K562 (cell line): Measurements from ENCODE around the gene FASN. TPM values are rescaled to one million over a fixed set of nuclear protein-coding genes. Genes with fewer than 3 reads are reported as not detected.

Experiments used
- C11orf30 ChIP-seq: fragments of 450-650 bp; IDR thresholded peaks from 2 replicates; pipeline ENCODE4 v1.6.1; 2016; ENCODE audit warnings: low read depth, mild to moderate bottlenecking
- ETS1 ChIP-seq: conservative IDR thresholded peaks from 2 replicates; pipeline ENCODE4 v1.6.1; 2011; ENCODE audit warnings: low read depth, mild to moderate bottlenecking, low read length; ENCODE audit not compliant: control insufficient read depth
- FIP1L1 ChIP-seq: fragments of 200-400 bp; formaldehyde crosslinking; IDR thresholded peaks from 2 replicates; pipeline ENCODE4 v1.6.1; 2018; ENCODE audit warnings: mild to moderate bottlenecking, low read depth, low read length; ENCODE audit not compliant: poor library complexity, severe bottlenecking
- FUS ChIP-seq: fragments of 200-400 bp; formaldehyde crosslinking; optimal IDR thresholded peaks from 2 replicates; pipeline ENCODE3; 2017; ENCODE audit warnings: low read depth, low read length
- HDAC2 ChIP-seq: fragments of 450-650 bp; IDR thresholded peaks from 2 replicates; pipeline ENCODE4 v1.6.1; 2016; ENCODE audit warnings: mild to moderate bottlenecking
- HMGXB4 ChIP-seq: sonication (generic); formaldehyde crosslinking; IDR thresholded peaks from 2 replicates; pipeline ENCODE4 v1.8.1; 2023; ENCODE audit warnings: mild to moderate bottlenecking, missing genetic modification reagents
- PCBP1 ChIP-seq: fragments of 200-400 bp; formaldehyde crosslinking; IDR thresholded peaks from 2 replicates; pipeline ENCODE4 v1.6.1; 2018; ENCODE audit warnings: mild to moderate bottlenecking, low read depth, low read length; ENCODE audit not compliant: poor library complexity, severe bottlenecking
- PRPF4 ChIP-seq: fragments of 200-400 bp; formaldehyde crosslinking; IDR thresholded peaks from one replicate; pipeline ENCODE4 v1.6.1; 2017; ENCODE audit warnings: low read length, low read depth, mild to moderate bottlenecking; ENCODE audit not compliant: insufficient read depth, poor library complexity, severe bottlenecking
- RBM14 ChIP-seq: fragments of 200-400 bp; formaldehyde crosslinking; IDR thresholded peaks from 2 replicates; pipeline ENCODE4 v1.6.1; 2018; ENCODE audit warnings: low read depth, mild to moderate bottlenecking, low read length, moderate library complexity, borderline replicate concordance; ENCODE audit not compliant: insufficient read depth
- RBM22 ChIP-seq: fragments of 200-400 bp; formaldehyde crosslinking; IDR thresholded peaks from 2 replicates; pipeline ENCODE4 v1.6.1; 2018; ENCODE audit warnings: low read length, low read depth; ENCODE audit not compliant: poor library complexity, severe bottlenecking
- RNF219 ChIP-seq: fragments of 250-450 bp; sonication (Bioruptor Pico); IDR thresholded peaks from 2 replicates; pipeline ENCODE4 v1.5.0; 2022; ENCODE audit warnings: mild to moderate bottlenecking
- SAP30 ChIP-seq: fragments of 200-600 bp; sonication (generic); IDR thresholded peaks from 2 replicates; pipeline ENCODE4 v1.6.1; 2012; ENCODE audit warnings: borderline replicate concordance, low read depth, mild to moderate bottlenecking, moderate library complexity, low read length, control low read depth, inconsistent platforms; ENCODE audit not compliant: insufficient read depth, poor library complexity, severe bottlenecking
- SRF ChIP-seq, 2 experiments: fragments of 250-450, 450-650 bp in 1 of 2; sonication (Bioruptor Pico) in 1 of 2; sonication (generic) in 1 of 2; formaldehyde crosslinking; IDR thresholded peaks; 2 replicates each; pipeline versions ENCODE4 v1.5.0 to v1.5.1; 2020 to 2022; ENCODE audit warnings: mild to moderate bottlenecking in 1 of 2, missing genetic modification reagents in 1 of 2
- STAG1 ChIP-seq: sonication (generic); formaldehyde crosslinking; IDR thresholded peaks from 2 replicates; pipeline ENCODE4 v1.5.0; 2020; ENCODE audit warnings: missing genetic modification reagents, borderline replicate concordance
- ZFX ChIP-seq: sonication (generic); formaldehyde crosslinking; IDR thresholded peaks from 2 replicates; pipeline ENCODE4 v1.8.0; 2022; ENCODE audit warnings: mild to moderate bottlenecking, missing genetic modification reagents, moderate library complexity
- ZMIZ1 ChIP-seq, 2 experiments: fragments of 150-350 bp in 1 of 2; IDR thresholded peaks; 2 replicates each; pipeline ENCODE4 v1.6.1; 2012 to 2016; ENCODE audit warnings: low read depth in 2 of 2, low read length in 2 of 2, mild to moderate bottlenecking in 1 of 2, moderate library complexity in 1 of 2
- polyA plus RNA-seq, 8 experiments: library from polyadenylated mRNA; depleted of rRNA in 4 of 8; stranded (reverse) in 5 of 8; unstranded in 3 of 8; fragments of >200 nt; fragmentation: Nextera tagmentation in 2 of 8; fragmentation: Illumina TruSeq in 1 of 8; extraction: Ambion mirVana in 2 of 8; extraction: Trizol in 1 of 8; gene quantifications; 2 replicates each; pipeline versions ENCODE4 v1.2.1 to v1.2.3, GENCODE V29; 2011 to 2014; ENCODE audit warnings: inconsistent platforms in 1 of 8, missing spikeins in 1 of 8
- total RNA-seq, 7 experiments: library from RNA; depleted of rRNA in 6 of 7; stranded (reverse); fragments of >200 nt in 6 of 7; fragmentation: Illumina TruSeq in 2 of 7; extraction: Trizol in 2 of 7; gene quantifications; 2 replicates each; pipeline versions ENCODE4 v1.2.1 to v1.2.3, GENCODE V29; 2011 to 2021; ENCODE audit warnings: low replicate concordance in 1 of 7

FASN gene
- total and polyA plus RNA-seq, 9 of the 15 experiments (the other 6 are each of a cell fraction or from before 2014, with no cell fraction given) = 0.15 to 663 (median 49.9) TPM

GRCh38 chr17:82097184-82097918 lies 685 bp downstream of the FASN start (continued):
- TF ChIP-seq ZMIZ1 (IDR thresholded peaks at IDR 0.05; ENCODE audit: low read depth in 2 of 2, low read length in 2 of 2) (no peak), C11orf30 (no peak), STAG1 (CRISPR knock-in tag) (no peak), ETS1 (peak; percentile 25; the same call in 1 of the 2 replicates), RNF219 (no peak), HDAC2 (no peak), HMGXB4 (CRISPR knock-in tag) (0 out of 2 replicates have a peak, but pooled peaks have one; percentile 43), SRF (CRISPR knock-in tag; IDR thresholded peaks at IDR 0.05) (peak in 1 of 2 experiments; percentile 40; a peak in 1 of 4 replicates), FUS (peak; percentile 84), PRPF4 (peak; percentile 80), RBM22 (peak; percentile 94), PCBP1 (peak; percentile 67), FIP1L1 (peak; percentile 68), RBM14 (peak; percentile 94; the same call in 1 of the 2 replicates), SAP30 (peak; percentile 63), ZFX (CRISPR knock-in tag) (peak; percentile 57)
